ENCODE data around the gene DOK6.

The DOK6 gene

DNA sequence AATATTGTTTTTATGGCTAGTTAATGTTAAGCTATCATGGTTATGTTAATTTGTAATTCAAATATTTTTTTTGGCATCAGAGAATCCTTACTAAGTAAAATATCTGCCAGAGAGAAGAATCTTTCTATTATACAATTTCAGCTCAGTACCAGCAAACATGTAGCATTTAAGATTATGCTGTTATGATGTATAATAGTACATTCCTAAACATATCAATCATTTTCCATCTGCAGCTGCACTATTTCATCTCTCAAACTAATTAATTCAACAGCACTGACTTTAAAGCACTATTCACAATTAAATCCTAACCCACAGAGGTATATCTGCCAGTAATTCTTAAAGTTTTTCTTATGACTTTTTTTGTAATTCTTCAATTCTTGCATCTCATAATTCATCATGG, 296.4 kb downstream of the DOK6 start:
- DNase-seq, result no peak

- DNase-seq, result no peak
Observed at GRCh38 chr18:69697689-69698088, 297.0 kb downstream of the DOK6 start.

DNA sequence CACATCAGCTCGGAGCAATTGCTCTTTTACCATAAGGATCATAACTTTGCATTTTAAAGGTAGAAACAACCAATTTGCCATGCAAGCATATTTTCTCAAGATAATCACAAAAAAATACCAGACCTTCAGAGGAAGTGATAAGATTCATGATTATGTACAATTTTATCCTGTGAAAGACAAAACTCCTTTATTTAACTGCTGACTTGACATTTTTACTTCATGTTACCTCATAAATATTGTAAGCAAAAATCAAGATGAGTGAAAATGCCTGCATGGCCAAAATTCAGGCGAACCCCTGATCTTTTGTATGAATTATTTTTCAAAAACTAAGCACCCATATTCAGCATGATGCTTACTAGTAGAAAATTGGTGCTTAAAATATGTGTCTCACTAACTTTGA, 300.6 kb downstream of the DOK6 start:
- no peak for DNase-seq

- DNase-seq, result no peak
Observed at GRCh38 chr18:69703461-69703860, 302.8 kb downstream of the DOK6 start.

- no peak for DNase-seq
Observed at GRCh38 chr18:69705987-69706386, 305.3 kb downstream of the DOK6 start.

DNA sequence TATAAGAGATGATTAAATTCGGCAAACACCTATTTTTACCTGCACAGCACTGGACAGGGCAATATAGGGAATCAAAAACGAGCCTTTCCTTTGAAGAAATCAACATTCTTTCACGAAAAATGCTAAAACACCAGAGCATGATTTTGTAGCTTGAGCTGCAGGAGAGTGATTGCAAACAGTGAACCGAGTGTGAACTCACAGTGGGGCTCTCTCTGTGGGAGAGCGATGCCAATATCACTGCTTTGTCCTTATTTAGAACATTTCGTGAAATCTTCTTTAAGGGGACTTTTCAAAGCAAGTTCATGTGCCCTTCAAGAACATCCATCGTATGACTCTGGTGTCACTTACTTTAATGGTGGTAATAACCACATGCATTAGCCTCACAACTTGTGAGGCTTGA, 308.2 kb downstream of the DOK6 start:
- DNase-seq, result no peak

DNA sequence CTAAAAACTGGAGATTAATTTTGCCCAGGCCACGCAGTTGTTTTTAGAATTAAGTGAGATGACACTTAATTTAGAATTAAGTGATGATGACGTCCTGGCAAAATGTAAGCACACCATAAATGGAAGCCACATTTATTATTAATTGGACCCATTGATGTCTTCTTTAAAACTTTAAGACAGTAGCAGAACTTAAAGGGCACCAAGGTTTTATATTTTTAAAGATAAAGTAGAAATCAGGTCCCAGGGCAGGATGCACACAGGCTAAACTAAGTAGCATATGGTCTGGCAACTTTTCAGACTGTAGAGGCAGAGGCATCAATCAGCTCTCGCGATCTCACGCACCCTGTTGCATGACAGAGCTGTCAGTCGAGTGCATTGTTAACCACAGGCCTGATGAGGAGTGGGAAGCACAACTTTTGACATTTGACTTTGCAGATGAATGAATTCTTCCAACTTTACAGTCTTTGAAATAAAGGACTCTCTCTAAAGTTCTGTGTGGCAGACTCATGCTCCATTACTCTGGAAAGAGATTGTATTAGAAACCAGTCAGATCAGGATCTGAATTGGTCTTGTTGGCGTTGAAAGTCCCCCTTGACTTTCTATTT, 314.6 kb downstream of the DOK6 start:
- no peak for DNase-seq

DNA sequence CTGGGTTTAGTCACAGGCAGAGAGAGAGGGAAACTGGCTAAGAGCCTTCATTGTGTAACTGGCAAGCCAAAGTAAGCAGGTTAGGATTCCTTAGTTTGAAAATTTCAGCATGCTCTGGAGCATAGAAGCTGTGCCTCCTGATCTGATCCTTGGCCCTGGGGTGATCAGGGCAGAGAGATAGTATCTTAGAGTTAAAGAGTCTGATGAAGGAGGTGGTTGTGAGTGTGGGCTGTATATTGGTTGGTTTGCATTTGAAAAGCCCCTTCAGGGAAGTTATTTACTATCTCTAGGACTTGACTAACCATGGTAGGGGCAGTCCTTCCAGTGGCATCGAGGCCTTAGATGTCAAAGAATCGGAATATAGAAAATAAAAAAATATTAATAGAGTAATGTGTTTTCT, 316.9 kb downstream of the DOK6 start:
- DNase-seq, result no peak

DNA sequence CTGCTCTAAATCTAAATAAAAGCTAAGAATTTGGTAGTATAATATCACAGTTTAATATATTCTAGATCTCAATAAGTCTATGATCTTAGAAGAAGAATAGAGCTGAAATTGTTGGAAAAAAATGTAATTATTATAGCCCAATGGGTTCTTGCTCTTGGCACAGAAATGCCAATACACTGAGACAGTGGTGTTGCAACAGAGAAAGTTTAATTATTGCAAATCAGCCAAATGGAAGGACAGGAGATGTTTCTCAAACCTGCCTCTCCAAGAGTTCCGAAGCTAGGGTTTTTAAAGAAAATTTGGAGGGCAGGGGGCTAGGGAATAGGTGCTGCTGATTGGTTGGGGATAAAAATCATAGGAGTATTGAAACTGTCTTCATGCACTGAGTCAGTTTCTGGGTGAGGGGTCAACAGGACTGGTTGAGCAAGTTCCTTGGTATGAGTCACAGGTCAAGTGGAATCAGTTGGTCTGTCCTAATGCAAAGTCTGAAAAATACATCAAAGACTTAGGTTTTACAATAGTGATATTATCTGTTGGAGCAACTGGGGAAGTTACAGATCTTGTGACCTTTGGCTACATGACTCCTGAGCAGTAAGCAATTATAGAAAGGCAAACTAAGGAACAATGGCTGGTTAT, 318.3 kb downstream of the DOK6 start:
- DNase-seq, result no peak

DNA sequence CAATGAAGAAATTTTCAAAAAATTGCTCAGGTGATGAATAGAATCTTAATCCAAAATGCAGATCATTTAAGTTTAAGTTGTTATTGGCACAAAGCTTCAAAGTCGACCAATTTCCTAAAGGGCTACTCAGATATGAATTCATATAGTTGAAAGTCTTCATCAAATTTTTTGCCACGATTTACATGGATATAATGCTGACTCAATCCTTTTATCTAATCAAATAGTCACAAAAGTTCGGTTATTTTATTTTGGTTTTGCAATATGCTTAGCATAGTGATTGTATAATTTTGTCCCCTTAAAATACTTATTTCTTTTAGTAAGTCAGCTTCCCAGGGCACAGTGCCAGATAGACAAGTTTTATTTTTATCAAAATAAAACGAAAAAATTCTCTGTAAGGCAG, 319.7 kb downstream of the DOK6 start:
- no peak for DNase-seq

DNA sequence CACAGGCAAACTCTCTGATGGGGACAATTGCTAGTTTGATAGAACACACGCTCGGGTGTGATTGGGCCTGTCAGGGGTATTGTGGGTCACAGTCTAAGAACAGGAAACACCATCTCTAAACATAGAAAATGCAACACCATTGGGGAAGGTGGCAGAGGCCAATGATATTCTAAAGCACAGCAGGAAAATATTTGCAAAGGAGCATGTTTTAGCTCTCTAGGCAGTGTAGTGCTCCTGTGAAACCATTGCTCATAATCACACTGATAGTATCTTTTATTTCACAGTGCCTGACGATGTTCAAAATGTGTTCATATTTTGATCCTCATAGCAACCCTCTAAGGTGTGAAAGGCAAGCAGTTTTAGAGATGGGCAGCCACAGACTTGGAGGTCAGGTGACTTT, 322.7 kb downstream of the DOK6 start:
- no peak for DNase-seq

DNA sequence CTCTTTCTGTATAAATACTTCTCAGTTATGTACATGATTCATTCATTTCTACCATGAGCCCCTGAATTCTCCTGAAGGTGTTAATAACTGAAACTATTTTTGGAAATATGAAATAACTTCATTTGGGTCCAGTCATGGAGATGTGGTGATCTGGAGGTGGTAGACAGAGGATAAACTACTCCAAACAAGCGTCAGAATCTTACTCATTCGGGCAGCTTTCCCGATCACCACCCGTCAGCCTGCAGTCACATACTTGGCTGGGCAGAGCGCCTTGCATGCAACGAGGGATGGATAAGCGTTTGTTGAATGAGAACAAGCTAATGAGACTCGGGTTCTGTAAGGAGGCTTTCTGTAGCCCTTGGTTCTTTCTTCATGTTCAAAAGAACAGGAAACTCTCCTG, 324.3 kb downstream of the DOK6 start:
- DNase-seq, result no peak

GRCh38 chr18:69725855-69726508, 325.3 kb downstream of the DOK6 start:
- no peak for DNase-seq

GRCh38 chr18:69727912-69728572, 327.4 kb downstream of the DOK6 start:
- no peak for DNase-seq

DNA sequence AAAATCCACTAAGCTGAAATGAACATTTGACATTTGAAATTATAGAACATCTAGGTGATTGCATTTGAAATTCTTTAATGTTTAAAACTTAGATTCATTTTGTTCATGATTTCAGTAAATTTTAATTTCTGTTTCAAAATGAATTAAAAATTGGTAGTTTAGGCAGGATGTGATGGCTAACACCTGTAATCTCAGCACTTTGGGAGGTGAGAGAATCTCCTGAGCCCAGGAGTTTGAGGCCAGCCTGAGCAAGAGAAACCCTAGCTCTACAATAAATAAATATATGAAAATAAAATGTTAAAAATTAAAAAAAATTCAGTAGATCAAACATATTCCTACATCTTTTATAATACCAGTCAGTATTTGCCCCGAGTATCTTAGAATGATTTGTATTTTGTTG, 330.0 kb downstream of the DOK6 start:
- DNase-seq, result no peak

GRCh38 chr18:69734536-69734935, 333.8 kb downstream of the DOK6 start:
- no peak for DNase-seq

DNA sequence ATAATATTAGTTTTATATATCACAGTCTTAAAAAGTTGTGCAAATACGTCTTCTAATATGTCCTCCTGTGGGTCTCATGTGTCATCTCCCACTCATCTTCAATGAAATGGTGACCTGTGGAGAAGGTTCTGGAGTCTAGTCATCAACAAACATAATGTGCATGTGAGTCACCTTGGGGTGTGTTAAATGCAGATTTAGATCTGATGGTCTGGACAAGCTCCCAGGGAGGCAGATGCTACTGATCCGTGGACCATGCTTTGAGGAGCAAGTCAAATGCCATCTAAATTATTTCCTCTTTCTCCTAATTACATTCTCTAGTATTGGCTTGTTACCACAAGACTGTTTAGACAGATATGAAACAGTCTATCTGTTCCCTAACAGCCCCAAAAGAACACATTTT, 336.0 kb downstream of the DOK6 start:
- no peak for DNase-seq

GRCh38 chr18:69737851-69738250, 337.2 kb downstream of the DOK6 start:
- no peak for DNase-seq

DNA sequence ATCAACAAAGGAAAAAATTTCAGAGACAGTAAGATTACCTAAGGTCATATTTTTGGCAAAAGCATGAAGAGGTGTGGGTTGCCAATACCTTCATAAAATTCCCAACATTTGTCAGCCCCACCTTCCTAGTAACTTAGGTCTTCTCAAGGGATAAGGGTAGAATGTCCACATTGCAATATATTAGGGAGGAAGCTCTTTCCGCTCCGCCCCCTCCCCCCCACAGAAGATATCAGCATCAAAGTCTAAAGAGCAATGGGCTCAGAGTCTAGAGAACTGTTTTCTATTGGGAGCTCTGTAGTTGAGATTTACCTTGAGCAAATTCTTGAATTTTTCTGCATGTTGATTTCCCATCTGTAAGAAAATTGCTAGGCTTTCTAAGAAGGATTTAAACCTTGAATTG, 346.7 kb downstream of the DOK6 start:
- DNase-seq, result no peak

DNA sequence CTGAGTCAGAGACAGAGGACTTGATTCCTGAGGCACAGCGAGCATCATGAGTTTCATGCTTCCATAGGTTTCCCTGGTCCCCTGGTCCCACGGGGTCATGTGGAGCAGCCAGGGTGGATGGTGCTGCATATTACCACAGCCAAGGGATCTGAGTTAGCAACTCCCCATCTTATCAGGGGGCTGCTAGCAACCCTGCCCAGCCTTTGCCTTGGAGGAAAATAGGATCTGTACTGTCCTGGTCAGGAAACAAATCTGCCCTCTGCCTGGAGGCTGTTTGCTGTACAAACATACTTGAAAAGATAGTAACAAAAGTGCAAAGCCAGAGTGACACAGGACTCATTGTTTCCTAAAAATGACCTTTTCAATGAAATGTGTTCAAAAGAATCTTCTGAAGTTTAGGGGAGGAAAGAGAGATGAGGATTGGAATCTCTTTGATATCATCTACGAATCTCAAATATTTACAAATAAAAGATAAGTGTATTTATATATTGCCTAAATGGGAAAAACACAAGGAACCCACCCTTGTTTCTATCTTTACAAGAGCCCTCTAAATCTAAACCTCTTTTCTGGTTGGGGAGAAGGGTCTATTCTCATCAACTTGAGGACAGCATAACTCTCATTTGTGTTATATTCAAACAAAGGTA, 352.2 kb downstream of the DOK6 start:
- peak; percentile 70 for DNase-seq

- no peak for DNase-seq
Observed at GRCh38 chr18:69754108-69754507, 353.4 kb downstream of the DOK6 start.

DNA sequence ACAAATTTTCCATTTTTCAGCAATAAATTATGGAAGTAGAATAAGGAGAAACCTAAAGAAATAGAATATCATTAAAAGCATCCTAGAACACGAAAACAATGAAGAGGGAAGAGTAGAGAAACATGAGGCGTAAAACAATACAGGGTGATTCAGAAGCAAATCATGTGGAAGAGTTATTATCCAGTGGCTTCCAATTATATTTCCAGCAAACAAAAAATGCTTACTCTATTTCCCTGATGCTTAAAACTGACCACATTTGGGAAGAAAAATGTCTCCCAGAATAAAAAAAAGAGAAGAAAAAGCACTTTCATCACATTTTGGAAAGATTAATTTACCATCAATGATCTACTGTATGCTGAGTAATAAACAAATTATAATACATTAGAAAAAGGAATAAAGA, 354.4 kb downstream of the DOK6 start:
- no peak for DNase-seq

DNA sequence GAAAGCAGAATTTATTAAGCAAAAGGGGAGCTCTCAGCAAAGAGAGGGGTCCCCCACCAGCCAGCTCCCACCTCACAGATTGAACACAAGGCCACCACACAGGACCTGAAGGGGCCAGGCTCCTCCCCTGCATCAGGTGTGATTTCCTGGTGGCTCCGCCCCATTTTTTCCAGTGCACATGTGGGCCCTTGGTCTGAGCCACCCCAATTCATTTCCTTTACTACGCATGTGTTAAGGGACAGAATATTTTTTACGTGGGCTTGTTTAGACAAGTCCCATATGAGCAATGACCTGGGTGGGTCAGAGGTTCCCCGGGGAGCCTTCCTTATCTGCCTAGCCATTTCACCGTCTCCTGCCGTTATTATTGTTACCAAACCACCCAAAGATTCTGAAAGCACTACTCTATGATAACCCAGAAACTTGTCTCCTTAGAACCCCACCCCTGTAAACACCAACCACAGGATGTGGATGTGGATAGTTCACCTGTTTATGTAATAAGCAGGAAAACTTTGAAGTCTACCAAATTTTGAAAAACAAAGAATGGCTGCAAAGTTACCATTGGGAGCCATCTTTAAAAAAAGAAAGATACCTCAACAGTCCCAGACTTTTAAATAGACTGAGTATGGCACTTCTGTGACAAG, 355.3 kb downstream of the DOK6 start:
- no peak for DNase-seq
